Parathyroid adenoma (tissue), 2 donors: ENCODE measurements around the gene SREBF1.

Experiments used
- H2AFZ ChIP-seq: fragments of 300-600 bp; sonication (generic); one replicate; pipeline ENCODE4 v1.7.0; 2017; ENCODE audit warnings: antibody characterized with exemption, mild to moderate bottlenecking
- H3K27ac ChIP-seq: fragments of 300-600 bp; sonication (generic); one replicate; pipeline ENCODE4 v1.7.0; 2017
- H3K27me3 ChIP-seq: fragments of 300-600 bp; sonication (generic); one replicate; pipeline ENCODE4 v1.7.0; 2017; ENCODE audit warnings: low read length; ENCODE audit not compliant: control insufficient read depth, insufficient read depth
- H3K36me3 ChIP-seq: fragments of 300-600 bp; sonication (generic); one replicate; pipeline ENCODE4 v1.7.0; 2017; ENCODE audit warnings: low read length; ENCODE audit not compliant: control insufficient read depth, insufficient read depth
- H3K4me1 ChIP-seq: fragments of 300-600 bp; sonication (generic); one replicate; pipeline ENCODE4 v1.7.0; 2017; ENCODE audit warnings: control low read depth
- H3K4me2 ChIP-seq: fragments of 300-600 bp; sonication (generic); one replicate; pipeline ENCODE4 v1.7.0; 2017; ENCODE audit warnings: low read length
- H3K4me3 ChIP-seq: fragments of 300-600 bp; sonication (generic); one replicate; pipeline ENCODE4 v1.7.0; 2017; ENCODE audit warnings: low read depth, low read length
- H3K79me2 ChIP-seq: fragments of 300-600 bp; sonication (generic); one replicate; pipeline ENCODE4 v1.7.0; 2017; ENCODE audit warnings: control low read depth
- H3K9ac ChIP-seq: fragments of 300-600 bp; sonication (generic); one replicate; pipeline ENCODE4 v1.7.0; 2017; ENCODE audit warnings: mild to moderate bottlenecking
- H3K9me3 ChIP-seq: fragments of 300-600 bp; sonication (generic); one replicate; pipeline ENCODE4 v1.7.0; 2017; ENCODE audit warnings: low read length; ENCODE audit not compliant: control insufficient read depth
- CTCF ChIP-seq: fragments of 300-600 bp; sonication (generic); IDR thresholded peaks from one replicate; pipeline ENCODE4 v1.7.0; 2017; ENCODE audit warnings: antibody characterized with exemption, mild to moderate bottlenecking
- donor health status: primary hyperparathyroidism.

Gene SREBF1

DNA sequence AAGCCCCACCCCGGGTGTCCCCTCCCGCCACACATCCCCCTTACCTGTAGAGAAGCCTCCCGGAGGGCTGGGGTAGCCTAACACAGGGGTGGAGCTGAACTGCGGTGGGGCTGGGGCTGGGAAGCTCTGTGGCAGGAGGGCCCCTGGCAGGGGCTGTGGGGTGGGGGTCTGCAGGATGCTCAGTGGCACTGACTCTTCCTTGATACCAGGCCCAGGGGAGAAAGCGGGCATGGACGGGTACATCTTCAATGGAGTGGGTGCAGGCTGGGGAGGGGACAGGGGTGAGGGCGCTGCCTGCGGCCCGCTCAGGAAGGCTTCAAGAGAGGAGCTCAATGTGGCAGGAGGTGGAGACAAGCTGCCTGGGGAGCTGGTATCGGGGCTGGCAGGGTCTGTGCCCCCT is 16.7 kb downstream of the SREBF1 start:
- Histone ChIP-seq H3K4me2 (no peak overlapping the region), H3K4me1 (peaks cover 26% of the 10 kb centered on the region), H3K27me3 (no peaks in the 10 kb centered on the region), H2AFZ (no peak overlapping the region), H3K27ac (no peak overlapping the region), H3K36me3 (no peaks in the 10 kb centered on the region), H3K4me3 (no peak overlapping the region), H3K79me2 (peaks cover 9% of the 10 kb centered on the region), H3K9ac (no peak overlapping the region), H3K9me3 (no peaks in the 10 kb centered on the region)
- TF ChIP-seq CTCF: no peak

- peaks cover 21% of the 10 kb centered on the region for H3K4me1 ChIP-seq
- no peak overlapping the region for H3K4me2 ChIP-seq
- no peaks in the 10 kb centered on the region for H3K9me3 ChIP-seq
- peaks cover 9% of the 10 kb centered on the region for H3K79me2 ChIP-seq
- no peak overlapping the region for H3K27ac ChIP-seq
- no peak overlapping the region for H2AFZ ChIP-seq
- H3K27me3 ChIP-seq: no peaks in the 10 kb centered on the region
- no peaks in the 10 kb centered on the region for H3K36me3 ChIP-seq
- H3K9ac ChIP-seq: no peak overlapping the region
- no peak overlapping the region for H3K4me3 ChIP-seq
- TF ChIP-seq CTCF: no peak
Observed at GRCh38 chr17:17819561-17819995, 17.2 kb downstream of the SREBF1 start.

GRCh38 chr17:17819111-17819510 is 17.7 kb downstream of the SREBF1 start:
- H3K27ac ChIP-seq: no peak overlapping the region
- H3K9me3 ChIP-seq: no peaks in the 10 kb centered on the region
- H3K9ac ChIP-seq: no peak overlapping the region
- TF ChIP-seq CTCF: no peak
- H3K27me3 ChIP-seq: no peaks in the 10 kb centered on the region
- H3K79me2 ChIP-seq: peaks cover 9% of the 10 kb centered on the region
- peaks cover 17% of the 10 kb centered on the region for H3K4me1 ChIP-seq
- H3K36me3 ChIP-seq: no peaks in the 10 kb centered on the region
- no peak overlapping the region for H3K4me3 ChIP-seq
- no peak overlapping the region for H2AFZ ChIP-seq
- H3K4me2 ChIP-seq: no peak overlapping the region

- H3K4me2 ChIP-seq: no peak overlapping the region
- H3K27ac ChIP-seq: no peak overlapping the region
- no peak overlapping the region for H2AFZ ChIP-seq
- H3K9ac ChIP-seq: no peak overlapping the region
- H3K4me3 ChIP-seq: no peak overlapping the region
- H3K79me2 ChIP-seq: peaks cover 9% of the 10 kb centered on the region
- H3K36me3 ChIP-seq: no peaks in the 10 kb centered on the region
- no peaks in the 10 kb centered on the region for H3K9me3 ChIP-seq
- no peaks in the 10 kb centered on the region for H3K27me3 ChIP-seq
- no peak for TF ChIP-seq CTCF
- peaks cover 11% of the 10 kb centered on the region for H3K4me1 ChIP-seq
Observed at GRCh38 chr17:17818088-17818526, 18.7 kb downstream of the SREBF1 start.

DNA sequence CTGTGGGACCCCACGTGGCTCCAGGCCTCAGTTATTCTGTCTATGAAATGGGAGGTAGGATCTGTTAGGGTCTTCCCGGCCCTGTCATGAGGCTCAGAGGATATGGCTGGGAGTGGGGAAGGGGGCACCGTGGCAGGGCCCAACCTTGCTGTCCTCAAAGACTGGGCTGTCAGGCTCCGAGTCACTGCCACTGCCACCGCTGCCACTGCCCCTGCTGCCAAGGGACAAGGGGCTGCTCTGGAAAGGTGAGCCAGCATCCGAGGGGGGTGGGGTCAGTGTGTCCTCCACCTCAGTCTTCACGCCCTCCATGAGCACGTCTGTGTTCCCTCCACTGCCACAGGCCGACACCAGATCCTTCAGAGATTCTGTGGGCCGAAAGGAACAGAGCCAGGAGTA is 19.2 kb downstream of the SREBF1 start:
- Histone ChIP-seq H3K9me3 (no peaks in the 10 kb centered on the region), H3K4me1 (peaks cover 7% of the 10 kb centered on the region), H2AFZ (no peak overlapping the region), H3K27ac (no peak overlapping the region), H3K4me3 (no peak overlapping the region), H3K4me2 (no peak overlapping the region), H3K27me3 (no peaks in the 10 kb centered on the region), H3K79me2 (peaks cover 9% of the 10 kb centered on the region), H3K9ac (no peak overlapping the region), H3K36me3 (no peaks in the 10 kb centered on the region)
- TF ChIP-seq CTCF: no peak
